Epidermal melanocyte (primary cell): ENCODE data around the gene GLIS2.
A peak's percentile ranks its signal among the peaks of the same experiment; 100 is the strongest.

Experiments used
- DNase-seq: peaks from one replicate; pipeline ENCODE4 v3.0.0; 2011; ENCODE audit warnings: low spot score; ENCODE audit not compliant: insufficient read length

Gene GLIS2

DNA sequence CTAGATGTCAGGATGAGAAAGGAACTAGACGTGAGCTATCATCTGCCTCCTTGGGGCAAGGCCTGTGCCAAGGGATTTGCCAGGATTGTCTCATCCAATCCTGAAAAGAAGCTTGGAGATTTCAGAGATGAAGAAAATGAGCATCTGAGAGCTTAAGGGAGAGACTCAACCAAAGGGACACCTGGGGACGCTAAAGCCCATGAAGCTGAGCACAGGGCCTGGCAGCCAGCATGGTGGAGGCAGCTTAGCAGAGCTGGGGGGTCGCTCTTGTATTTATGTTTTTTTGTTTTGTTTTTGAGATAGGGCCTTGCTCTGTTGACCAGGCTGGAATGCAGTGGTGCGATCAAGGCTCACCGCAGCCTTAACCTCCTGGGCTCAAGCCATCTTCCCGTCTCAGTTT is 18.4 kb upstream of the GLIS2 start:
- no peak for DNase-seq

DNA sequence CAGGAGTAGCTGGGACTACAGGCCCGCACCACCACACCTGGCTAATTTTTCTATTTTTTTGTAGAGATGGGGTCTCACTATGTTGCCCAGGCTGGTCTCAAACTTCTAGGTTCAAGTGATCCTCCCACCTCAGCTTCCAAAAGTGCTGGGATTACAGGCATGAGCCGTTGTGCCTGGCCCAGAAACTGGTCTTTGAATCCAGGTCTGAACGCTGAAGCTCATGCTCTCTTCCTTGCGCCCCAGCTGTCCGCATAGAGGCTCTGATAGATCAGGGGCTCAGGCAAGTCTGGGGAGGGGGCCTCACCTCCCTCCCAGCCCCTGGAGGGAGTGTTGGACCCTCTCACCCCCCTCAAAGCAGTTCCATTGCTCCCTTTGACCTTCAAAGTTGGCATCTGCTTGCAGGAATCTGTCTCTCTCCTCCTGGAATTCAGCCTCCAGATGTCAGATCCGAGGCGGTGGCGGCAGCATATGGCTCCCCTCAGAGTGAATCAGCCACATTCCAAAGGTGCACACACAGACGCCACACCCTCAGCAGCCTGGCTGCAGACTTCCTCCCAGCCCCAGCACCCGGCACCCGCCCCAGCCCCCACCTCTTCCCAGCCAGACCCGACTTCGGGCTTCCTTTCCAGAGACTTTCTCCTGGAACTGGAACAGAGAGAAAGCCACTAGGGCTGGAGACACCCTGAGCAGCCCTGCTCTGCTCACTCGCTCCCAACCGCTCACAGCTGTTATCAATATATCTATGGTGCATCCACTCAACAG is 16.9 kb upstream of the GLIS2 start:
- DNase-seq: peak; percentile 69

DNA sequence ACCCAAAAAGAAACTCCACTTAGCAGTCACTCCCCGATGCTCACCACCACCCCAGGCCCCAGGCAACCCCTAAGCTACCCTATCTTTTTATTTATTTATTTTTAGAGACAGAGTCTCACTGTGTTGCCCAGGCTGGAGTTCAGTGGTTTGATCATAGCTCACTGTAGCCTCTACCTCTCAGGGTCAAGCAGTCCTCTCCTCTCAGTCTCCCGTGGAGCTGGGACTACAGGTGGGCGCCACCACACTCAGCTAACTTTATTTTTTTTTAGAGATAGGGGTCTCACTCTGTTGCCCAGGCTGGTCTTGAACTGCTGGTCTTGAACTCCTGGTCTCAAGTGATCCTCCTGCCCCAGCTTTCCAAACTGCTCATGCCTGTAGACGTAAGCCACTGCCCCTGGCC is 14.7 kb upstream of the GLIS2 start:
- DNase-seq: no peak

DNA sequence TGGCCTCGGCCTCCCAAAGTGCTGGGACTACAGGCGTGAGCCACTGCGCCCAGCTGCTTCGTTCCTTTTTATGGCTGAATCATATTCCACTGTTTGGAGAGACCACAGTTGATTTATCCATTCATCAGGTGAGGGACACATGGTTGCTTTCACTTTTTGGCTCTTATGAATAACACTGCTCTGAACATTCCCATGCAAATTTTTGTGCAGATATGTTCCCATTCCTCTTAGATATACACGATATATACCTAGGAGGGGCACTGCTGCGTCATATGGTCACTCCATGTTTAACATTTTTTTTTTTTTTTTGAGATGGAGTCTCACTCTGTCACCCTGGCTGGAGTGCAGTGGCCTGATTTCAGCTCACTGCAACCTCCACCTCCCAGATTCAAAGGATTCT is 13.9 kb upstream of the GLIS2 start:
- DNase-seq: no peak

DNA sequence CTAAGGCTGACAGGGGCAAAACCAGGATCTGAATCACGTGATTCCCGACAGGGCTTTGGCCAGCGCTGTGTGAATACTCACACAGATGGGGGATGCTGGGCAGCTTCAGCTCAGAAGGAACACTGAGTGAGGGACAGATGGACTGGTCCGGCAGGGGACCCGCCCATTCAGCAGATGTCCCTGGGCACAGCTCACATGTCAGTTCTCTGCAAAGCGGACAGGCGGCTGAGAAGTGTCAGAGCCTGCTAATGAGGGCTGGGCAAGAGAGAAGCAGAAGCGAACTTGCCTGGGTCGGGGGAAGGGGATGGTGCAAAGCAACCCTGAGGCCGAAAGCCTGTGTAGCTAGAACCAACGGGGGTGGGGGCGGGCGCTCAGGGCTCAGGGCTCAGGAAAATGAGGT is 11.9 kb upstream of the GLIS2 start:
- DNase-seq: no peak

DNA sequence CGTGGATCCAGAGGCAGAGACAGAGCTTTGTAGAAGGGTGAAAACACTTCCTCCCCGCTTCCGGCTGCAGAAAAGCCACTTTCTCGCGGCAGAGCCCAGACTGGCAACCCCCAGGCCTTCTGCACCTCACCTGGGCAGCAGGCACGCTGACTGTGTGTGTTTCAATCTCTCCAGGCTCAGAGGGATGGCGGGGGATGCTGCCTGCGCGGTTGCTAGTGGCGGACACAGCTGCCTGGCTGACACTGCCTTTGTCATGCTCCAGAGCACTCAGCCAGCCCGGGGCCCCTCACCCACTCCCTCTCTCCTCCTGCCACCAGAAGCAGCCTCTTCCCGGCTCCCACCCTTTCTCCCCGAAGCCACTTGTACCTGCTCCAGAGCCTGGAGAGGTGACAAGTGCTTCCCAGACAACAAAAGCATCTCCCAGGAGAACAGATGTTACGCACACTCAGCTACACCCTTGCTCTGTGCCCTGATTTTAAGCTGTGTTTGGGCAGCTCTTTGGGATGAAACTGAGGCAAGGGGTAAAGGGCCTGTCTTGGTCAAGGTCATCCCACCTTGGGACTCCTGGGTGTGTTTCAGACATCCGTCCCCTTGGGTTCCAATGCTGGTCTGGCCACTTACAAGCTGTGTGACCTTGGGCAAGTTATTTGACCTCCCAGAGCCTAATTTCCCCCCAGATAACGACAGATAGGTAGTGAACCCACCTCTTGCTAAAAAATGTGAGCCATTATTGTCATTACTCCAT is 9.2 kb upstream of the GLIS2 start:
- no peak for DNase-seq

DNA sequence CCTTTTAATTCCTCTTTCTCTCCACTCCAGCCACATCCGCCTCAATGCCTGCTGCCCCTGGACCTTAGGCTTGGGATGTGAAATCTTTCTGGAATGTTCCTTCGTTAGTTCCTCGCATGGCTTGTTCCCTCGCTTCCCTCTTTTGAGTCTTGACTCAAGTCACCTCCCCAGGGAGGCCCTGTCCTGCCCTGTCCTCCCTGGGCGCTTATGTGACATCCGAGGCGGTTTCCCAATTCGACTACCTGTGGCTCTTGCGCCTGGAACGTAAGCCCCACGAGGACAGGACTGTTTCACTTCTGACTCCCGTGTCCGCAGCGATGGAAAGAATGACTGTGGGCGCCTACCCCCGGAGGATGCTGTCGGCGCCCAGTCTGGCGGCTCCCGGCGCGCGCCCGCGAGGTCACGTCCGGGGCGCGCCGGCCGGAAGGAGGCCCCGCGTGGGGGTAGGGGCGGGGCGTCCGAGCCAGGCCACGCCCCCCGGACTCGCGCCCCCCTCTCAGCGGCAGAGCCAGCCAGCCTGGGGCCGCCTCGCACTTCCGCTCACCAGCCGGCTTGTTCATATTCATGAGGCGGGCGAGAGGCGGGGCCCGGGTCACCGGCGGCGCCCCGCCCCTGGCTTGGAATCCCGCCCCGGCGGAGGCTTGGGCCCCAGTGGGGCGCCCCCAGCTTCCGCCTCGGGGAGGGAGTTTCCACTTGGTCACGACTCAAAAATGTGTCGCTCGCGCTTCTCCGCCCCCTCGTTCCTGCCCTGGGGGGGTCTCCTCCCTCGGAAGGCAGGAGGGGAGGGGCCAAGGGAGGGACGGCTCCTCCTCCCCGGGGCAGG is 8.4 kb upstream of the GLIS2 start:
- DNase-seq: peak; percentile 93

DNA sequence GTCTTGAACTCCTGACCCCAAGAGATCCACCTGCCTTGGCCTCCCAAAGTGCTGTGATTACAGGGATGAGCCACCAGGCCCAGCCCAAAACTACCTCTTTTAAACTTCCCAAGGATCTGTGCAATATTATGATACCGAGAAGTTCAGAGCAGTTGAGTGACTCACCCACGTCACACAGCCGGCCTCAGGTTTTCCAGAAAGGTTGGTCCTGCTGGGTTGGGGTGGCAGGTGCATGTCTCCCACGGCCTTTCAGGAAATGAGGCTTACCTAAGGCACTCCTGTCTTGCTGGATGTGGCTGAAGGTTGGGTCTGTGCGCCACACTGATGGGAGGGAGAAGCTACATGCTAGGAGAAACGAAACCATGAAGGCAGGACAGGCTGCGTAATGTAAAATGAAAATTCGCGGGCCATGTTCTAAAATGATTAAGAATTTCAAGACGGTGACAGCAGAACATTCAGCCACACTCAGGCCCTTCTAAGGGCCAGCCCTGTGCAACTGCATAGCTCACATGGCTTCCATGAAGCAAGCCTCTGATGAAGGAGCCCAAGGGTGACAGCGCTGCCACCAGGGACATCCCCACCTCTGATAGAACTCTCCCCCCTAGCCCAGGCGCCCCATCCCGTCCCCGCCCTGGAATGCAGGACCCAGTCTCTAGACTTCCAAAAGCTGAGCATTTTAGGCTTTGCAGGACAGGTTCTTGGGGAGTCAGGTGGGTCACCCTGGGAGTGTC is 6.6 kb upstream of the GLIS2 start:
- no peak for DNase-seq

DNA sequence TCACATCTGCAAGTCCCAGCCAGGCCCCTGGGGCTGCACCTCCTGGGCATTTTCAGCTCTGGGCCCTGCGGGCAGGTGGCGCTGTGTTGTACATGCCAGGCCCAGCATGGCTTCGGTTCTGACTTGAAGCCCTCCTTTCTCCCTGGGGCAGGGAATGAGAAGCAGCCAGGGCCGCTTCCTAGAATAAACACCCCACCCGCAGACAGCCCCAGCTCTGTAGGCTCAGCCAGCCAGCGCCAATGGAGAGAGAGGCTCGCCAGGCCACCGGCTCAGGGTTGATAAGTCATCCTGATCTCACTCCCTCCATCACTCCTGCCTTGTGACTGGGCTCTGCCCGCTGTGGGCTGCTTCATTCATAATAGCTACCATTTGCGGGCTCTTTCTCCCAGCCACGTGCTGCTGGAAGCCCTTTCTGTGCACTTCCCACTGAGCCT is 6.0 kb upstream of the GLIS2 start:
- DNase-seq: no peak

DNA sequence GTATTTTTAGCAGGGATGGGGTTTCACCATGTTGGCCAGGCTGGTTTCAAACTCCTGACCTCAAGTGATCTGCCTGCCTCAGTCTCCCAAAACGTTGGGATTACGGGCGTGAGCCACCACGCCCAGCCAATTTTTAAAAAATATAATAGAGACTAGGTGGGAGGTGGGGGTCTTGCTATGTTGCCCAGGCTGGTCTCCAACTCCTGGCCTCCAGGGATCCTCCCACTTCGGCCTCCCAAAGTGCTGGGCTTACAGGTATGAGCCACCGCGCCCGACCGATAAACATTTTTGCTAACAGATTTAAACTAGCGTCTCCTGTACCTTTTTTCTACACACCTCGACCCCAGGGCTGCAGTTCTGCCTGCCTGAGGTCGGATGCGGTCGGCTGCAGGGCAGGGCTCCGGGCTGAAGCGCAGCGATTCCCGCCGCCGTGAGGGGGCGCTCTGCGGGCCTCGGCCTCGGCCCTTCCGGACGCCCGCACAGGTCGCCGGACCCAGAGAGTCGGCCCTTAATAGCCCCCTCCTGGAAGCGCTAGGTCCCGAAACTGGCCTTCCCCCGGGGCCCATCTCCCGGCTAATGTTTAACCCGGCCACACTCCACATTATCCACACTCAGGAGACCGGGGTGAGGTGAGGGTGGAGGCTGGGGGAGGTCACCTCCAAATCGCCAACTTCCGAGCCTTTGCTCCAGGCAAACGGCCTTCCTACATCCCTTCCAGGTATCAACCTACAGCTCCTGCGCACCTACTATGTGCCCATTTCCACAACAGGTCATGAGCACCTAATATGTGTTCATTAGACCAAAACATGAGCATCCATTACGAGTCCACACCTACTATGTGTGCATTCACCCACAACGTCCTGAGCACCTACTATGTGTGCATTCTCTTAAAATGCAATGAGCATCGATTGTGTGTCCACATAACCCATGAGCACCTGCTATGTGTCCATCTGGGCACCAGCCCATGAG is 2.0 kb upstream of the GLIS2 start:
- peak; percentile 74 for DNase-seq

DNA sequence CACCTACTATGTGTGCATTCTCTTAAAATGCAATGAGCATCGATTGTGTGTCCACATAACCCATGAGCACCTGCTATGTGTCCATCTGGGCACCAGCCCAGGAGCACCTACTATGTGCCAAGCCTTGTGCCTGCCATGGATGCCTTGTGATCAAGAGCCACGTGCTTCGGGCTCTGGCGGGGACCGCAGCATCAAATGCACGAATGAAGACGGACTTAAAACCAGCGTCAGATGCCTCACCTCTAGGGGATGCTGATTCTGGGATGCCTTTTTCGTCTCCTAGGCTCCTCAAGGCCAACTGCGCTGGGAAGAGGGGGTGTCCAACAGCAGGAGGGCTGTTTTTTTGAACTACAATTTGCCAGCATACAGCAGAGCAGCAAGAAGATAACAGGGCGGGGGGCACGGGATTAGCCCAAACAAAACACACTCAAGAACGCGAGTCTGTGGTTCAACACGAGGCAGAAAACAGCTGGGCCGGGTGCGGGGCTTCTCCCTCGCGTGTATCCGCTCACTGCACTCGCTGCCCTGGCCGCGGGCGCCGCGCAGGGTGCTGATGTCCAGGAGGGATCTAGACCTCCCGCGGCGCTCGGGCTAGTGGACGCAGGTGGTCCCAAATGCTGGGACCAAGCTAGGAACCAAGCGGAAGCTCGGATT is 1.2 kb upstream of the GLIS2 start:
- no peak for DNase-seq

DNA sequence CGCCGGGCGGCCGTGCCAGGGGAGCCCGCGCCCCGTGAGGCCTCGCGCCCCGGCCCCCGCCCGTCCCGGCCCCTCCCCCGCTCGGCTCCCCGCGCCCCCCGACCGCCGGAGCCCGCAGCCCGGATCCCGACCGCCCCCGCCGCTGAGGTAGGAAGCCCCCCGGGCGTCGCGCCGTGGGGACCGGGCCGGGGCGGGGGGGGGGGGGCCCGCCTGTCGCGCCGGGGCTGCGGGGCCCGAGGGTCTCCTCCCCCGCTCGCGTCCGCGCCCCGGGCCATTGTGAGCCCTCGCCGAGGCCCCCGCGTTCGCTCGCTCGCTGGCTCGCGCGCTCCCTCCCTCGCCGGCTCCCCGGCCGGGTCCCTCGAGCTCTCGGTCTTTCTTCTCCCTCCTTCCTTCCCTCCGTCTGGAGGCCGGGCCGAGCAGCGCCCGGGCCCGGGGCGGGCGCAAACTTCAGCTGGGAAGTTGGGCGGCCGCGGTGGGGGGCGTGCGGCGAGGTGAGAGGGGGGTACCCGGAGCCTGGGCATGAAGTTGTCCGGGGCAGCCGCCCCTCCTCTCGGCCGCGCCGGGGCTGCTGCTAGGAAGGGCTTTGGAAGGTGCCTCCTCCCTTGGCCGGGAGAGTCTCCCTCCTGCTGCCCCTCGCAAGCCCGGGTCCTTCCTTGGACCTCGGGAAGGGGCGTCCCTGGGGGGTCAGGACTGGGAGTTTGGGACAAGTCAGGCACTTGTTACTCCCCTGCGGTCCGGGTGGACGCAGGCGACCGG is 419 bp downstream of the GLIS2 start:
- DNase-seq: no peak

DNA sequence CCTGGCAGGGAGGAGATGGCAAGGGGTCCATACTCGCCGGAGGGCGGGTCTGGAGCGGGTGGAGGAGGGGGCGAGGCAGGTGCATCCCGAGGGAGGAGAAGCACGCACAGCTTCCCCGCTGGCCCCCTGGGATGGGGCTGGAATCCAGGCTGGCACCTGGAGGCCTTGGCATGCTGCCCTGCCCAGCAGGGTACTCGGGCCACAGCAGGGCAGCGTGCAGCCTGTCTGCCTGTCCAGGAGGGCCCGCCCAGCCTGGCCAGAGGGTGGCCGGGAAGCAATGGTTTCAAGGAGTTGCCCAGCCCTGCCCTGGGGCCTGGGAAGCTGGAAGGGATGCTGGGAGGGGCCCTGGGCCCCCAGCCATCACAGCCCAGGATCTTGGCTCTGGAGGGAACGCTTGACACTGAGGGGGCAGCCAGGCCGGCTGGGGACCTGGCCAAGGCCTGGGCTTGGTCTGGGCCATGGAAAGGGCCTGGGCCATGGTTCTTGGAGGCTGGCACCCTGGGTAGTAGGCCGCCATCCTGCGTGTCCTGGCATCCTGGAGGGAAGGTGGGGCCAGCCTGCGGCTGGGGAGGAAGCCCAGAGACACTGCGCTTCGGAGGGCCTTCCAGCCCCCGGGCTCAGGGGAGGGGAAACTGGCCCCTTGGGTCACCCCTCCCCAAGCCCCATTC is 1.1 kb downstream of the GLIS2 start:
- DNase-seq: no peak

DNA sequence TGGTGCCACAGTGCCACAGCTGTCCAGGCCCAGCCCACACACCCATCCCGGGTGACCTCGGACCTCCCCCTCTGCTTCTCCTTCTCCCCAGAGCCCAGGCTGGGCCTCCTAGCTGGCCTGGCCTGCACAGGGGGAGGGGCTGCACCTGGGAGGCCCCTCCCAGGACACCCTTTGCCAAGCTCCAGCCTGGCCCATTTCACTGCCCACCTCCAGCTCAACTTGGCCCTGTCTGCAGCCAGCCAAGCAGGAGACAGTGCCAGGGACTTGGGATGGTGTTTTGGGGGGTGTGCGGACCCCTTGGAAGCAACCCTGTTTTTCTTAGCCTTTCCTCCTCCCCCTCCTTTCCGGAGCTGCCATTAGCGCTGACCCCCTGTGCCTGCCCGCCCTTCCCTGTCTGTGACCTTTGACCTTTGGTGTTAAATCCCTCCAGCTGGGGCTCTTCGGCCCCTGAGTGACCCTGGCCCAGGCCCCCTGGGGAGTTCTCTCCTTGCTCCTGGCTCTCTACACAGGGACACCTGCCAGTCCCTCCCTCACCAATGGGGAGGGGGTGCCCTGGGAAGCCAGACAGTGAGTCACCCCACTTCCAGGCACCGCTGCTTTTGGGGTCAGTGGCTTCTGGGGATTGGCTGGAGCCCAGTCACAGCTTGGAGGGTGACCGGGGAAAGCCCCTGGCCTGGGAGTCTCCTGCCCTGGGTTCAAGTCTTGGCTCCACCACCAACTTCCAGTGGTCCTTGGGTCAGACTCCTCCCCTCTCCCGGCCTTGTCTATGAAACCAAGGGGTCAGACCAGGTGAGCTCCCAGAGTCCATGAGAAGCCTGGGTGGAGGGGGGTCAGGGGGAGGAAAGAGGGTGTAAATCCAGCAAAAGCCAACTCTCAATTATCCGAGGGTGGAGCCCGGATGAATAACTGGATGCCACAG is 1.9 kb downstream of the GLIS2 start:
- DNase-seq: no peak

DNA sequence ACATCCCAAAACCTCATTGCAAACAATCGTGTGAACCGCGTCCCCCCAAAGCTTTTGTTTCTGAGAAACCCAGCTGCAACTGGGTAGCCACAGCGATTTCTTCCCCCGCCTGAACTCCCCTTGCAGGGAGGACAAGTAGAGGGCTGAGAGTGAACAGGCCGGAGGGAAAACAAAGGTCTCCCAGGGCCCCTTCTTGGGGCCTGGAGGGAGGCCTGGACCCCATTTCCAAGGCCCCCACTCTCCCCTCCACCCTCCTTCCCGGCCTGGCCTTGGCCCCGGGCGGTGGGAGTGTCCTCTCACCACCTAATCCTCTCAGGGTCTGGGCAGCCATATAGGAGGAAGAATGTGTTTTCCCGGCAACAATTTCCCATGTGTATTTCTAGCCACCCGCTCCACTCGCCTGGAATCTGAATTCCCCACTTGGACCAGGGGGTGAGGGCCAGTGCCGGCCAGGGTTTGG is 2.6 kb downstream of the GLIS2 start:
- no peak for DNase-seq

DNA sequence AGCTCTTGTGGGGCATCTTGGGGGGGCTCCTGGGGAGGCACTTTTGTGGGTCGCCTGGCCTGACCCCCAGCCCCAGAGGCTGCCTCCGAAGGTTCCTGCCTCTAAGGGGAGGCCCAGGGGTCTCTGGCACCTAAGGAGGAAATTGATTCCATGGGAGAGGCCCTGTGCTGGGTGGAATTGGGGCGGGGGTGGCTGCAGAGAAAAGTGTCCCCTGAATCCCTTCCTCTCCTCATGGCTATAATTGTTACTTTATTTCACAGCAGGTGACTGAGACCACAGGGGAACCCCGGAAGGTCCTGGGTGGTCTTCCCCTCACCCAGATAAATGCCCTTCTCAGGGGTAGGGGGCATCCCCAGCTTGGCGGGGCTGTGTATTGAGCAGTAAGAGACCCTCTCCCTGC is 3.1 kb downstream of the GLIS2 start:
- no peak for DNase-seq
